Hepatocyte (in vitro differentiated cells): Measurements from ENCODE around the gene ADAR. TPM values are rescaled to one million over a fixed set of nuclear protein-coding genes. Genes with fewer than 3 reads are reported as not detected.

ENCODE experiments used
- DNase-seq: peaks from one replicate; pipeline ENCODE4 v3.0.0-alpha.2; 2016; ENCODE audit warnings: low spot score
- H2AFZ ChIP-seq: fragments of 200-600 bp; sonication (generic); 2 replicates; pipeline ENCODE4 v1.6.0; 2016; ENCODE audit warnings: antibody characterized with exemption, mild to moderate bottlenecking
- H3K27ac ChIP-seq: fragments of 200-600 bp; sonication (generic); 2 replicates; pipeline ENCODE4 v1.5.1; 2016; ENCODE audit warnings: mild to moderate bottlenecking
- H3K27me3 ChIP-seq: fragments of 200-600 bp; sonication (generic); 2 replicates; pipeline ENCODE4 v1.6.1; 2016
- H3K36me3 ChIP-seq: fragments of 200-600 bp; sonication (generic); replicated peaks from 2 replicates; pipeline ENCODE4 v1.5.1; 2016; ENCODE audit warnings: low read depth; ENCODE audit not compliant: insufficient read depth
- H3K4me1 ChIP-seq: fragments of 200-600 bp; sonication (generic); 2 replicates; pipeline ENCODE4 v1.5.1; 2016; ENCODE audit warnings: mild to moderate bottlenecking, moderate library complexity; ENCODE audit not compliant: insufficient read depth
- H3K4me2 ChIP-seq: fragments of 200-600 bp; sonication (generic); 2 replicates; pipeline ENCODE4 v1.6.0; 2016
- H3K4me3 ChIP-seq: fragments of 200-600 bp; sonication (generic); 2 replicates; pipeline ENCODE4 v1.5.1; 2016; ENCODE audit warnings: mild to moderate bottlenecking
- H3K79me2 ChIP-seq: fragments of 200-600 bp; sonication (generic); 2 replicates; pipeline ENCODE4 v1.6.0; 2017; ENCODE audit warnings: mild to moderate bottlenecking
- H3K9me2 ChIP-seq: fragments of 200-600 bp; sonication (generic); replicated peaks from 2 replicates; pipeline ENCODE4 v1.6.0; 2017; ENCODE audit warnings: mild to moderate bottlenecking; ENCODE audit not compliant: insufficient read depth
- H3K9me3 ChIP-seq: fragments of 200-600 bp; sonication (generic); 2 replicates; pipeline ENCODE4 v1.5.1; 2016; ENCODE audit warnings: low read depth, mild to moderate bottlenecking
- H4K20me1 ChIP-seq: fragments of 200-600 bp; sonication (generic); 2 replicates; pipeline ENCODE4 v1.6.0; 2016; ENCODE audit warnings: mild to moderate bottlenecking; ENCODE audit not compliant: insufficient read depth, poor library complexity, severe bottlenecking
- EZH2 ChIP-seq: fragments of 200-600 bp; sonication (generic); IDR thresholded peaks from 2 replicates; pipeline ENCODE4 v1.6.1; 2016; ENCODE audit warnings: antibody characterized with exemption, mild to moderate bottlenecking, borderline replicate concordance
- EZH2phosphoT487 ChIP-seq: fragments of 200-600 bp; sonication (generic); IDR thresholded peaks from one replicate; pipeline ENCODE4 v1.6.1; 2018; ENCODE audit warnings: antibody characterized with exemption, mild to moderate bottlenecking, low read depth, moderate library complexity; ENCODE audit not compliant: unreplicated experiment, severe bottlenecking
- WGBS: methylation state at CpG from one replicate; pipeline ENCODE4 v1.1.6; 2016; ENCODE audit warnings: low lambda C conversion rate; ENCODE audit errors: missing lambda C conversion rate; 5-methylcytosine and 5-hydroxymethylcytosine counted together
- polyA plus RNA-seq: library from polyadenylated mRNA; unstranded; fragments of >200 nt; fragmentation: Nextera tagmentation; extraction: Ambion mirVana; gene quantifications from 2 replicates; pipeline ENCODE4 v1.2.1, GENCODE V29; 2016
- total RNA-seq: library from RNA; depleted of rRNA; stranded (reverse); fragments of >200 nt; gene quantifications from 2 replicates; pipeline ENCODE4 v1.2.3, GENCODE V29; 2014
- TF ChIP-seq, protein P1 (sequence below): fragments of 200-600 bp; sonication (generic); IDR thresholded peaks from 2 replicates; pipeline ENCODE4 v1.5.1; 2016; ENCODE audit warnings: antibody characterized with exemption, mild to moderate bottlenecking; ENCODE audit not compliant: poor library complexity

ADAR gene
- total and polyA plus RNA-seq, 2 experiments from 2014 or later = 57.4 to 104 TPM

DNA sequence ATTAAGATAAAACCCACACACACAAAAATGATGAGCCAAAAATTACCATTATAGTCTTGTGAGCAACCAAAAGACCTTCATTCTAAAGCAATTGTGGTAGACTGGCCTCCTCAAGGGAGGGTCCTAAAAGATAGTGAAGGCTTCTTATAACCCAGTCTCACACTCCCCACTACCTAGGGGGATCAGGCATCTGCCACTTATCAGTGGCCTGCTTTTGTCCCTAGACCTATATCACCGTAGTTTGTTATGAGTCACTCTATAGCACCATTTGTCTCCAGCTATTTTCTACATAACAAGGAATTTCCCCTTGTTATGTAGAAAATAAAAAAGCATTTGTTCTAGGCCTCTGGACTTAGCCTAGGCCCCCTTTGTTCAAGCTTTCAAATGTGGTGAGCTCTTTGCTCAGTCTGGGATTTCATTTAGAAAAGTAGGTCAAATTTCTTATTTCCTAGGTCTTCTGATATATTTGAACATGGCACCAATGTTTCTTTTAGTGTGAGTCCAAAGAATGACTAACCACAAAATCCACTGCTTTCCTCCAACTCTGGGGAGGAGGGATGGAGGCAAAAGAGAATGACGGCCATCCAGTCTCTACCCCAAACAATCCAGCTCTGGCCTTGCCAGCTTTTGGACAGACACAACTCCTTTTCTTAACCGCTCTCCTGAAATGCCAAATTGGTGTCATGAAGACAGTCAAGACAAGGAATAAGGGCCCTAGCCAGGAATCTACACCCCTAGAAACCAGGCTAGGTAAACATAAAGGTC is 8.9 kb downstream of the ADAR start:
- Histone ChIP-seq H3K4me2 (no peak overlapping the region), H4K20me1 (peaks cover 70% of the 10 kb centered on the region), H3K27me3 (no peaks in the 10 kb centered on the region), H3K79me2 (peaks cover 59% of the 10 kb centered on the region), H3K27ac (no peak overlapping the region), H2AFZ (no peak overlapping the region), H3K9me2 (no peaks in the 10 kb centered on the region), H3K9me3 (no peaks in the 10 kb centered on the region), H3K4me1 (no peaks in the 10 kb centered on the region), H3K36me3 (no peaks in the 10 kb centered on the region), H3K4me3 (no peak overlapping the region)
- no peak for DNase-seq
- no peak for TF ChIP-seq EZH2
- TF ChIP-seq EZH2phosphoT487 = no peak
- TF ChIP-seq, protein P1, sequence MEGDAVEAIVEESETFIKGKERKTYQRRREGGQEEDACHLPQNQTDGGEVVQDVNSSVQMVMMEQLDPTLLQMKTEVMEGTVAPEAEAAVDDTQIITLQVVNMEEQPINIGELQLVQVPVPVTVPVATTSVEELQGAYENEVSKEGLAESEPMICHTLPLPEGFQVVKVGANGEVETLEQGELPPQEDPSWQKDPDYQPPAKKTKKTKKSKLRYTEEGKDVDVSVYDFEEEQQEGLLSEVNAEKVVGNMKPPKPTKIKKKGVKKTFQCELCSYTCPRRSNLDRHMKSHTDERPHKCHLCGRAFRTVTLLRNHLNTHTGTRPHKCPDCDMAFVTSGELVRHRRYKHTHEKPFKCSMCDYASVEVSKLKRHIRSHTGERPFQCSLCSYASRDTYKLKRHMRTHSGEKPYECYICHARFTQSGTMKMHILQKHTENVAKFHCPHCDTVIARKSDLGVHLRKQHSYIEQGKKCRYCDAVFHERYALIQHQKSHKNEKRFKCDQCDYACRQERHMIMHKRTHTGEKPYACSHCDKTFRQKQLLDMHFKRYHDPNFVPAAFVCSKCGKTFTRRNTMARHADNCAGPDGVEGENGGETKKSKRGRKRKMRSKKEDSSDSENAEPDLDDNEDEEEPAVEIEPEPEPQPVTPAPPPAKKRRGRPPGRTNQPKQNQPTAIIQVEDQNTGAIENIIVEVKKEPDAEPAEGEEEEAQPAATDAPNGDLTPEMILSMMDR = no peak
- WGBS = 79% methylated on average over 3 of the region's 3 CpGs

DNA sequence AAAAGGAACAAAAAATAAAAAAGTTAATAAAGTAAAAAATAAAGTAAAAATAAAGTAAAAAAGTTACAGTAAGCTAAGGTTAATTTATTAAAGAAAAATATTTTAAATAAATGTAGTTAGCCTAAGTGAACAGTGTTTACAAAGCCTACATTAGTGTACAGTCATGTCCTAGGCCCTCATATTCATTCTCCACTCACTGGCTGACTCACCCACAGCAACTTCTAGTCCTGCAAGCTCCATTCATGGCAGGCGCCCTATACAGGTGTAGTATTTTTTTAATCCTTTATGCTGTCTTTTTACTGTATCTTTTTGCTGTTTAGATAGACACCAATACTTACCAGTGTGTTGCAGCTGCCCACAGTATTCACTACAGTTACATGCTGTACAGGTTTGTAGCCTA is 12.4 kb downstream of the ADAR start:
- Histone ChIP-seq H3K4me1 (no peaks in the 10 kb centered on the region), H3K36me3 (no peaks in the 10 kb centered on the region), H3K27ac (no peak overlapping the region), H3K4me3 (no peak overlapping the region), H3K79me2 (peaks cover 24% of the 10 kb centered on the region), H3K27me3 (no peaks in the 10 kb centered on the region), H4K20me1 (peaks cover 36% of the 10 kb centered on the region), H2AFZ (no peak overlapping the region), H3K9me3 (no peaks in the 10 kb centered on the region), H3K4me2 (no peak overlapping the region), H3K9me2 (no peaks in the 10 kb centered on the region)
- WGBS = 89% methylated on average over 1 of the region's 1 CpG
- no peak for DNase-seq
- TF ChIP-seq EZH2 = no peak
- TF ChIP-seq, protein P1 = no peak
- TF ChIP-seq EZH2phosphoT487 = no peak

DNA sequence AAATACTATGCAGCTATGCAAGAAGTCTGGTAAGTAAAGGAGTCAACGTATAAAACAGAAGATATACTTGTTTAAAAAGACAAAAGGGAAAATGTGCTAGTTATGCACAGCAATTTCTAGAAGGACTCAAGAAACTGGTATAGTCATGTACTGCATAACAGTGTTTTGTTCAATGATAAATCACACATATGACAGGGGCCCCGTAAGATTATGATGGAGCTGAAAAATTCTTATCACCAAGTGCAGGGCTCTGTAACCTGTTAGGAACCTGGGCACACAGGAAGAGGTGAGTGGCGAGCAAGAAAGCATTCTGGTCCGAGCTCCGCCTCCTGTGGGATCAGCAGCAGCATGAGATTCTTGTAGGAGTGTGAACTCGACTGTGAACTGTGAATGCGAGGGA is 13.2 kb downstream of the ADAR start:
- Histone ChIP-seq H2AFZ (no peak overlapping the region), H3K27ac (no peak overlapping the region), H3K27me3 (no peaks in the 10 kb centered on the region), H4K20me1 (peaks cover 28% of the 10 kb centered on the region), H3K4me3 (no peak overlapping the region), H3K9me3 (no peaks in the 10 kb centered on the region), H3K9me2 (no peaks in the 10 kb centered on the region), H3K4me1 (no peaks in the 10 kb centered on the region), H3K36me3 (no peaks in the 10 kb centered on the region), H3K4me2 (no peak overlapping the region), H3K79me2 (peaks cover 16% of the 10 kb centered on the region)
- WGBS = 92% methylated on average over 7 of the region's 7 CpGs
- TF ChIP-seq EZH2phosphoT487 (no peak), EZH2 (no peak)
- TF ChIP-seq, protein P1 = no peak
- no peak for DNase-seq

DNA sequence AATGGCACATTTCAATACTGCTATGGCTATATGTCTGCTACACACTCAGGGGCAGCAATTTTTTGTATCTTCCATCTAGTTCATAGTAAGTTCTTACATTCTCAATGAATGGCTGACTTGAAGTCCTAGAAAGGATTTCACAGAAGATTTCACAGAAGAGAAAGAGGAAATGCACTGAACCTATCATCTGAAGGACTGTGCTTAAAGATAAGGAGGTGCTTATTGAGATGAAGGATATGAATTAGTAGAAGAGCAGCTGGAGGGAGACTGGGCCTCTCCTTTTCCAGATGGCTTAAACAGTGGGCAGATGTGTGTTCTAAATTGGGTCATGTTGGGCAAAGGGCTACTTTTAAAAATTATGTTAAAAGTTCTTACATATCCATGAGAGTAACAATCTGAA is 14.6 kb downstream of the ADAR start:
- TF ChIP-seq EZH2phosphoT487 (no peak), EZH2 (no peak)
- TF ChIP-seq, protein P1 = no peak
- Histone ChIP-seq H3K36me3 (no peaks in the 10 kb centered on the region), H3K4me1 (no peaks in the 10 kb centered on the region), H3K79me2 (peaks cover 4% of the 10 kb centered on the region), H4K20me1 (peaks cover 14% of the 10 kb centered on the region), H2AFZ (no peak overlapping the region), H3K27ac (no peak overlapping the region), H3K9me2 (no peaks in the 10 kb centered on the region), H3K27me3 (no peaks in the 10 kb centered on the region), H3K9me3 (no peaks in the 10 kb centered on the region), H3K4me2 (no peak overlapping the region), H3K4me3 (no peak overlapping the region)
- DNase-seq = no peak
